GM23338 (cell line): ENCODE measurements around the gene KCTD13. TPM values are rescaled to one million over a fixed set of nuclear protein-coding genes. Genes with fewer than 3 reads are reported as not detected.
A peak's percentile ranks its signal among the peaks of the same experiment; 100 is the strongest.

Experiments used
- ATAC-seq: fragments of 200-7000 bp; cut with Tn5 transposase; 3 replicates; pipeline ENCODE4 v1.9.1; 2020
- DNase-seq: peaks from one replicate; pipeline ENCODE4 v3.0.0-alpha.2; 2015; ENCODE audit warnings: low spot score
- H2AFZ ChIP-seq: fragments of 200-600 bp; sonication (generic); 2 replicates; pipeline ENCODE4 v1.8.0; 2016; ENCODE audit warnings: antibody characterized with exemption, mild to moderate bottlenecking, moderate library complexity
- H3F3A ChIP-seq: fragments of 200-600 bp; sonication (generic); replicated peaks from 2 replicates; pipeline ENCODE4 v1.8.0; 2017; ENCODE audit warnings: antibody characterized with exemption, mixed run types, low read depth
- H3K27ac ChIP-seq: fragments of 200-600 bp; sonication (generic); 2 replicates; pipeline ENCODE4 v1.6.1; 2016; ENCODE audit warnings: low read depth
- H3K27me3 ChIP-seq: fragments of 200-600 bp; sonication (generic); 2 replicates; pipeline ENCODE4 v1.8.0; 2016; ENCODE audit warnings: mild to moderate bottlenecking, mixed run types, moderate library complexity; ENCODE audit not compliant: insufficient read depth
- H3K36me3 ChIP-seq: fragments of 200-600 bp; sonication (generic); 2 replicates; pipeline ENCODE4 v1.8.0; 2016; ENCODE audit warnings: mild to moderate bottlenecking; ENCODE audit not compliant: insufficient read depth
- H3K4me1 ChIP-seq: fragments of 200-600 bp; sonication (generic); 2 replicates; pipeline ENCODE4 v1.8.0; 2016; ENCODE audit warnings: mild to moderate bottlenecking, moderate library complexity; ENCODE audit not compliant: insufficient read depth
- H3K4me2 ChIP-seq: fragments of 200-600 bp; sonication (generic); 2 replicates; pipeline ENCODE4 v1.7.1; 2017; ENCODE audit warnings: mixed run types
- H3K4me3 ChIP-seq: fragments of 200-600 bp; sonication (generic); 2 replicates; pipeline ENCODE4 v1.6.1; 2016; ENCODE audit warnings: mixed run types
- H3K79me2 ChIP-seq: fragments of 200-600 bp; sonication (generic); replicated peaks from 2 replicates; pipeline ENCODE4 v1.8.0; 2017; ENCODE audit warnings: mild to moderate bottlenecking; ENCODE audit not compliant: insufficient read depth
- H3K9me2 ChIP-seq: fragments of 200-600 bp; sonication (generic); 2 replicates; pipeline ENCODE4 v1.8.0; 2017; ENCODE audit not compliant: insufficient read depth
- H4K20me1 ChIP-seq: fragments of 200-600 bp; sonication (generic); replicated peaks from 2 replicates; pipeline ENCODE4 v1.8.0; 2017; ENCODE audit warnings: mild to moderate bottlenecking; ENCODE audit not compliant: insufficient read depth
- H3K27ac Mint-ChIP-seq: 2 replicates; pipeline ENCODE4 v1.8.0; 2020; ENCODE audit warnings: inconsistent platforms, mild to moderate bottlenecking, moderate library complexity, mixed read lengths
- H3K27me3 Mint-ChIP-seq: 3 replicates; pipeline ENCODE4 v1.8.0; 2022; ENCODE audit warnings: low read depth, mild to moderate bottlenecking, moderate library complexity, mixed read lengths, inconsistent platforms; ENCODE audit not compliant: insufficient read depth, poor library complexity
- H3K36me3 Mint-ChIP-seq: 3 replicates; pipeline ENCODE4 v1.8.0; 2021; ENCODE audit warnings: low read depth, mild to moderate bottlenecking, inconsistent platforms, moderate library complexity, mixed read lengths
- H3K4me1 Mint-ChIP-seq: 3 replicates; pipeline ENCODE4 v1.8.0; 2020; ENCODE audit warnings: mild to moderate bottlenecking, inconsistent platforms, mixed read lengths
- H3K4me3 Mint-ChIP-seq: 3 replicates; pipeline ENCODE4 v1.8.0; 2021; ENCODE audit warnings: moderate library complexity, mild to moderate bottlenecking, inconsistent platforms, mixed read lengths
- H3K9me3 Mint-ChIP-seq: 3 replicates; pipeline ENCODE4 v1.8.0; 2020; ENCODE audit warnings: moderate library complexity, mild to moderate bottlenecking, inconsistent platforms, mixed read lengths
- CREB1 ChIP-seq: fragments of 250-450 bp; sonication (Bioruptor Pico); IDR thresholded peaks from 2 replicates; pipeline ENCODE4 v1.5.0; 2020; ENCODE audit warnings: low read depth, mild to moderate bottlenecking, moderate library complexity
- EZH2 ChIP-seq: fragments of 200-600 bp; sonication (generic); IDR thresholded peaks from one replicate; pipeline ENCODE4 v1.8.0; 2017; ENCODE audit warnings: antibody characterized with exemption, mild to moderate bottlenecking, low read depth; ENCODE audit not compliant: unreplicated experiment
- EZH2phosphoT487 ChIP-seq: fragments of 200-600 bp; sonication (generic); IDR thresholded peaks from one replicate; pipeline ENCODE4 v1.8.1; 2018; ENCODE audit warnings: antibody characterized with exemption; ENCODE audit not compliant: unreplicated experiment
- JUNB ChIP-seq: IDR thresholded peaks from one replicate; pipeline ENCODE4 v1.6.1; 2016; ENCODE audit warnings: antibody characterized with exemption; ENCODE audit not compliant: unreplicated experiment
- NANOG ChIP-seq: IDR thresholded peaks from 2 replicates; pipeline ENCODE4 v1.6.1; 2016; ENCODE audit warnings: antibody characterized with exemption, borderline replicate concordance
- STAT1 ChIP-seq: IDR thresholded peaks from one replicate; pipeline ENCODE4 v1.6.1; 2016; ENCODE audit warnings: antibody characterized with exemption; ENCODE audit not compliant: unreplicated experiment
- ZNF114 ChIP-seq: fragments of 250-450 bp; sonication (Bioruptor Pico); IDR thresholded peaks from 2 replicates; pipeline ENCODE4 v1.5.0; 2020; ENCODE audit warnings: mild to moderate bottlenecking, moderate library complexity
- ZNF331 ChIP-seq: fragments of 250-450 bp; sonication (Bioruptor Pico); IDR thresholded peaks from 2 replicates; pipeline ENCODE4 v1.5.0; 2020; ENCODE audit warnings: low read depth, mild to moderate bottlenecking, moderate library complexity
- polyA plus RNA-seq: library from polyadenylated mRNA; unstranded; fragments of >200 nt; fragmentation: Nextera tagmentation; extraction: Ambion mirVana; gene quantifications from 2 replicates; pipeline ENCODE4 v1.2.1, GENCODE V29; 2016
- total RNA-seq: library from RNA; depleted of rRNA; stranded (reverse); fragments of >200 nt; shearing (Covaris generic); gene quantifications from 2 replicates; pipeline ENCODE4 v1.2.3, GENCODE V29; 2014
- TF ChIP-seq, protein P1 (sequence below): IDR thresholded peaks from one replicate; pipeline ENCODE4 v1.6.1; 2018; ENCODE audit warnings: antibody characterized with exemption; ENCODE audit not compliant: unreplicated experiment
- TF ChIP-seq, protein P2 (sequence below): IDR thresholded peaks from 2 replicates; pipeline ENCODE4 v1.6.1; 2016; ENCODE audit warnings: antibody characterized with exemption
- TF ChIP-seq, protein P3 (sequence below), 2 experiments: fragments of 200-600 bp in 1 of 2; sonication (generic) in 1 of 2; conservative IDR thresholded peaks; 2 replicates each; pipeline versions ENCODE4 v1.5.1 to v1.6.1; 2016 to 2017; ENCODE audit warnings: antibody characterized with exemption in 2 of 2, low read depth in 2 of 2, mild to moderate bottlenecking in 2 of 2, moderate library complexity in 1 of 2

The KCTD13 gene
- total and polyA plus RNA-seq, 2 experiments from 2014 or later: 10.1 to 12.2 TPM

- TF ChIP-seq JUNB (no peak), EZH2phosphoT487 (no peak), NANOG (no peak)
- TF ChIP-seq, protein P1, sequence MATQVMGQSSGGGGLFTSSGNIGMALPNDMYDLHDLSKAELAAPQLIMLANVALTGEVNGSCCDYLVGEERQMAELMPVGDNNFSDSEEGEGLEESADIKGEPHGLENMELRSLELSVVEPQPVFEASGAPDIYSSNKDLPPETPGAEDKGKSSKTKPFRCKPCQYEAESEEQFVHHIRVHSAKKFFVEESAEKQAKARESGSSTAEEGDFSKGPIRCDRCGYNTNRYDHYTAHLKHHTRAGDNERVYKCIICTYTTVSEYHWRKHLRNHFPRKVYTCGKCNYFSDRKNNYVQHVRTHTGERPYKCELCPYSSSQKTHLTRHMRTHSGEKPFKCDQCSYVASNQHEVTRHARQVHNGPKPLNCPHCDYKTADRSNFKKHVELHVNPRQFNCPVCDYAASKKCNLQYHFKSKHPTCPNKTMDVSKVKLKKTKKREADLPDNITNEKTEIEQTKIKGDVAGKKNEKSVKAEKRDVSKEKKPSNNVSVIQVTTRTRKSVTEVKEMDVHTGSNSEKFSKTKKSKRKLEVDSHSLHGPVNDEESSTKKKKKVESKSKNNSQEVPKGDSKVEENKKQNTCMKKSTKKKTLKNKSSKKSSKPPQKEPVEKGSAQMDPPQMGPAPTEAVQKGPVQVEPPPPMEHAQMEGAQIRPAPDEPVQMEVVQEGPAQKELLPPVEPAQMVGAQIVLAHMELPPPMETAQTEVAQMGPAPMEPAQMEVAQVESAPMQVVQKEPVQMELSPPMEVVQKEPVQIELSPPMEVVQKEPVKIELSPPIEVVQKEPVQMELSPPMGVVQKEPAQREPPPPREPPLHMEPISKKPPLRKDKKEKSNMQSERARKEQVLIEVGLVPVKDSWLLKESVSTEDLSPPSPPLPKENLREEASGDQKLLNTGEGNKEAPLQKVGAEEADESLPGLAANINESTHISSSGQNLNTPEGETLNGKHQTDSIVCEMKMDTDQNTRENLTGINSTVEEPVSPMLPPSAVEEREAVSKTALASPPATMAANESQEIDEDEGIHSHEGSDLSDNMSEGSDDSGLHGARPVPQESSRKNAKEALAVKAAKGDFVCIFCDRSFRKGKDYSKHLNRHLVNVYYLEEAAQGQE: peak; percentile 91
- TF ChIP-seq, protein P2, sequence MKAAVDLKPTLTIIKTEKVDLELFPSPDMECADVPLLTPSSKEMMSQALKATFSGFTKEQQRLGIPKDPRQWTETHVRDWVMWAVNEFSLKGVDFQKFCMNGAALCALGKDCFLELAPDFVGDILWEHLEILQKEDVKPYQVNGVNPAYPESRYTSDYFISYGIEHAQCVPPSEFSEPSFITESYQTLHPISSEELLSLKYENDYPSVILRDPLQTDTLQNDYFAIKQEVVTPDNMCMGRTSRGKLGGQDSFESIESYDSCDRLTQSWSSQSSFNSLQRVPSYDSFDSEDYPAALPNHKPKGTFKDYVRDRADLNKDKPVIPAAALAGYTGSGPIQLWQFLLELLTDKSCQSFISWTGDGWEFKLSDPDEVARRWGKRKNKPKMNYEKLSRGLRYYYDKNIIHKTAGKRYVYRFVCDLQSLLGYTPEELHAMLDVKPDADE: no peak
- TF ChIP-seq, protein P3, sequence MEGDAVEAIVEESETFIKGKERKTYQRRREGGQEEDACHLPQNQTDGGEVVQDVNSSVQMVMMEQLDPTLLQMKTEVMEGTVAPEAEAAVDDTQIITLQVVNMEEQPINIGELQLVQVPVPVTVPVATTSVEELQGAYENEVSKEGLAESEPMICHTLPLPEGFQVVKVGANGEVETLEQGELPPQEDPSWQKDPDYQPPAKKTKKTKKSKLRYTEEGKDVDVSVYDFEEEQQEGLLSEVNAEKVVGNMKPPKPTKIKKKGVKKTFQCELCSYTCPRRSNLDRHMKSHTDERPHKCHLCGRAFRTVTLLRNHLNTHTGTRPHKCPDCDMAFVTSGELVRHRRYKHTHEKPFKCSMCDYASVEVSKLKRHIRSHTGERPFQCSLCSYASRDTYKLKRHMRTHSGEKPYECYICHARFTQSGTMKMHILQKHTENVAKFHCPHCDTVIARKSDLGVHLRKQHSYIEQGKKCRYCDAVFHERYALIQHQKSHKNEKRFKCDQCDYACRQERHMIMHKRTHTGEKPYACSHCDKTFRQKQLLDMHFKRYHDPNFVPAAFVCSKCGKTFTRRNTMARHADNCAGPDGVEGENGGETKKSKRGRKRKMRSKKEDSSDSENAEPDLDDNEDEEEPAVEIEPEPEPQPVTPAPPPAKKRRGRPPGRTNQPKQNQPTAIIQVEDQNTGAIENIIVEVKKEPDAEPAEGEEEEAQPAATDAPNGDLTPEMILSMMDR (conservative IDR thresholded peaks at IDR 0.05; ENCODE audit: low read depth in 2 of 2): no peak
Observed at GRCh38 chr16:29900102-29900887, 25.7 kb downstream of the KCTD13 start, which contains the start of gene ASPHD1 (continued).

- Histone ChIP-seq H3K36me3 (no peaks in the 10 kb centered on the region), H3K27ac (peak within 1 kb of the TSS; percentile 90), H3K4me3 (peak within 1 kb of the TSS; percentile 97), H3K4me2 (peak within 1 kb of the TSS; percentile 100), H4K20me1 (0 out of 2 replicates have a peak, but pooled peaks cover 6% of the 10 kb centered on the region), H3K79me2 (peaks cover 14% of the 10 kb centered on the region; the same call in 1 of the 2 replicates), H3K9me2 (no peaks in the 10 kb centered on the region), H3K27me3 (no peaks in the 10 kb centered on the region), H3F3A (0 out of 2 replicates have a peak, but pooled peaks cover 6% of the 10 kb centered on the region), H2AFZ (peak within 1 kb of the TSS; percentile 100), H3K4me1 (peaks cover 22% of the 10 kb centered on the region)
- Mint-ChIP-seq H3K27me3 (peaks cover 12% of the 10 kb centered on the region), H3K36me3 (peaks cover 4% of the 10 kb centered on the region), H3K9me3 (no peaks in the 10 kb centered on the region), H3K4me3 (peak within 1 kb of the TSS; percentile 92), H3K4me1 (peaks cover 28% of the 10 kb centered on the region), H3K27ac (peak within 1 kb of the TSS; percentile 70)
- ATAC-seq (peak; percentile 64), DNase-seq (peak; percentile 98)
- TF ChIP-seq, protein P2: no peak
- TF ChIP-seq NANOG (no peak), CREB1 (CRISPR knock-in tag) (peak; percentile 83), ZNF331 (CRISPR knock-in tag) (no peak), EZH2phosphoT487 (no peak), ZNF114 (CRISPR knock-in tag) (no peak), STAT1 (no peak), EZH2 (no peak)
Observed at GRCh38 chr16:29899516-29900101, 26.4 kb downstream of the KCTD13 start, which contains the start of gene SEZ6L2. TSS of gene SEZ6L2 (minus strand) at chr16:29899550. CDS start at chr16:29899019, 531 bp downstream.
